Dermis microvascular lymphatic vessel endothelial cell (primary cell): ENCODE results near the gene STON2. TPM values are rescaled to one million over a fixed set of nuclear protein-coding genes. Genes with fewer than 3 reads are reported as not detected.

Experiments
- DNase-seq, 2 donors: peaks; one replicate each; pipeline versions ENCODE4 v3.0.0 to v3.0.0-alpha.2; 2010; ENCODE audit warnings: low read depth in 2 of 2
- total RNA-seq: library from RNA; depleted of rRNA; stranded (reverse); fragments of >200 nt; gene quantifications from 2 replicates; pipeline ENCODE4 v1.2.1, GENCODE V29; 2014

STON2 gene
- total RNA-seq, 1 donor from 2014 or later: 87.4 TPM

DNA sequence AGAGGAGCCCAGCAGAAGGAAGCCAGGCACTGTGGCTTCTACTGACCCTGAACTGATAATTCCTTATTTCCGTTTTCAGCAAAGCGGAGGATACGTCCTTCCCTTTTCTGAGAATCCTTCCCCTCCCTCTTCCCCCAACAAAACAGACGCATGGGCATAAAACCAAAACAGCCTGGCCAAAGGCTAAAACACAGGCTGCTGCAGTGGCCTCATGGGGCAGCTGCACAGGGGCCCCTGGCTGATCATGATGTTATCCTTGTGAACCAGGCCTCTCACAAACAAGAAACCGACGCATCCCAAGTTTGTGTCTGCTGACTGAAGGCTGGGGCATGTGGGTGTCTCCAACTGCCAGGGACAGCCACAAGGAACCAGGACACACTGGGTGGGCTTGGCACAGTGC is 23.4 kb upstream of the STON2 start:
- DNase-seq: no peak

- DNase-seq: no peak
These were observed 18.1 kb upstream of the STON2 start for GRCh38 chr14:81418057-81418790.

DNA sequence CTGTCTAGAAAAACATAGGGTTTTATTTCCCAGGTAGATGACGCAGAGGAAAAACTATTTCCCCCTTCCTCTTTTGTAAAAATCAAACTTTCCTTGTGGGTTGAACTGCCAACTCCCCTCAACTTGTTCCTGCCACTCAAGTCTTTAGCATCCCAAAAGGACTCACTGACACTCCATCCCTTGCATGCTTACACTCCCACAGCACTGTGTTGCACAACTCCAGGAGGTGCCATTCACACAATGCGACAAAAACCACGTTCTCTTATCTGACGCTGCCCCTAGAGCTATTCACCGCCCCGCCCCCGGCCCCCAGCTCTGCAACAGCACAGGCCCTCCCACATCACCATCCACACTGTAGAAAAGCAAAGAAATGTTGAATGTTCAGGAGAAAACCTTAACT is 16.9 kb upstream of the STON2 start:
- DNase-seq: no peak

GRCh38 chr14:81416194-81416952 is 16.2 kb upstream of the STON2 start:
- no peak for DNase-seq

- DNase-seq: no peak
These were observed 15.7 kb upstream of the STON2 start for GRCh38 chr14:81415781-81416180.

- DNase-seq: no peak
These were observed 14.0 kb upstream of the STON2 start for GRCh38 chr14:81414123-81414522.

DNA sequence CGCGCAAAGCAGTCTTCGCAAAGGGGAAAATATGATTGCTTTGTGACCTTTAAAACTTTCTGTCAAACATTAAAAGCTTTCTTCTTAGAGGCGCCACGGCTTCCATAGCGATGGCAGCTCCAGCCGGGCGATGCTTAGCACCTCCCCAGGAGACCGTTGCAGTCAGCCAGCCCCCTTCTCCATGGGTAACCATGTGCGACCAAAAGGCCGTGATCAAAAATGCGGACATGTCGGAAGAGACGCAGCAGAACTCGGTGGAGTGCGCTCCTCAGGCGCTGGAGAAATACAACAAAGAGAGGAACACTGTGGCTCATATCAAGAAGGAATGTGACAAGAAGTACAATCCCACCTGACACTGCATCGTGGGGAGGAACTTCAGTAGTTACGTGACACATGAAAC is 12.7 kb upstream of the STON2 start:
- no peak for DNase-seq

DNA sequence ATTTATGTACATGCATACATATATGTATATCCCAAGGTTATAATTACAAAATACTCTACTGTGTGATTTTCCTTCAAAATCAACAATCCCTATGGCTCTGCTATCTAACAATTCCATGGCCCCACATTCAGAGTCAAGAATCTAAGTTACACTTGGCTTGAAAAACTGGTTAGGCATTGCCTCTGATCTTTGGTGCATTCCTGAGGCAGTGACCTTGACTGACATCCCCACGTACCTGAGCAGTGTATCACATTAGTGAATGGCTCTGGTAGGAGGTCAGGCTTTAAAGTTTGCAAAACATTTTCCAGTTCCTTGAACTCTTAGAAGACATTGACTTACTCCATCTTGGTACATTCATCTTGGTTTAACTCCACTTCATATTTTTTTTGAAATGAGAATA is 8.5 kb upstream of the STON2 start:
- DNase-seq: no peak

DNA sequence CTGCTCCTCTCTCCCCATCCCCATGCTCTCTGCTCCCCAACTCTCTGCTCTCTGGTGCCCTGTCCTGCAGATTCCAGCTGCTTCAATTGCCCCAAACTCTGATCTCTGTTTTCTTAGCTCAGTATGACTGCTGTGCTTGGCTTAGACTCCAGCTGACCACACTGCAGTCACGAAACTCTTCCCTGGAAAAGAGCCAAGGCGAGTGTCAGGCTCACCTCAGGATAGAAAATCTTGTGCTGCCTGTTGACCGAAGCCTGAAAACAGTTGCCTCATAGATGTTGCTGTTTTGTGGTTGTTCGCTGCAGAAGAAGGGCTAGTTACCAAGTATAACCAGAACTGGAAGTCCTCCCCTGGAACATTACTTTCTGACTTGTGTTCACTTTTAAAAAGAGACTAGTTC is 6.7 kb upstream of the STON2 start:
- peak; percentile 56 to 84 for DNase-seq

GRCh38 chr14:81402123-81402495 is 2.0 kb upstream of the STON2 start:
- no peak for DNase-seq

DNA sequence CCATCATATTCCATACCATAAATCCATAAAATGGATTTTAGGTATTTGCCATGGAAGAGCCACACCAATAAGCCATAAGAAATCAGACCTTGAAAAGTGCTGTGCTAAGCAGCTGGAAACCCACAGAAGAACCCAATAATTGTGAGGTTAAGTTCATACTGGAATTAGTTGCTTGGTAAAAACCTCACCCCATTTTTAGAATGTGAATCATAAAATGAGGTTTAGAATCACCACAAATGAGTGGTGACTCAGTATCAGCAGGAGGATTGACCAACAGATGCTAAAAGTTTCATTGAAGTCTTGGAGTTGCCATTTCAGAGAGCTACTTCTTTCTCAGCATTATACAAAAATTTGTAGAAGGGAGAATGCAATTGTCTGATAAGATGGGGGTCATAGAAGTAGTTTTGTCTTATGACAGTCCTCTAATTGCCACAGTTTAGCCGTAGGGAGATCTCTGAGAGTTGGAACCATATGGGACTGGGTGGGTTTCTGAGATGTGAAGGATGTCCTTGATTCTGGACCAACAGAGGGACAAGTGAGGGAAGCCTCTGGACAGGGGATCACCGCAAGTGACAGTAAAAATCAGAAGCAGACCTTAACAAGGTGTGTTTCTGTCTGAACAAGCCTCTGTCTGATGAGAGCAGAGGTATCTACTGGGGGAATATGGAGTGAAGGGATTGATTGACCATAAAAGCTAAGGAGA is 1.4 kb upstream of the STON2 start:
- DNase-seq: no peak

DNA sequence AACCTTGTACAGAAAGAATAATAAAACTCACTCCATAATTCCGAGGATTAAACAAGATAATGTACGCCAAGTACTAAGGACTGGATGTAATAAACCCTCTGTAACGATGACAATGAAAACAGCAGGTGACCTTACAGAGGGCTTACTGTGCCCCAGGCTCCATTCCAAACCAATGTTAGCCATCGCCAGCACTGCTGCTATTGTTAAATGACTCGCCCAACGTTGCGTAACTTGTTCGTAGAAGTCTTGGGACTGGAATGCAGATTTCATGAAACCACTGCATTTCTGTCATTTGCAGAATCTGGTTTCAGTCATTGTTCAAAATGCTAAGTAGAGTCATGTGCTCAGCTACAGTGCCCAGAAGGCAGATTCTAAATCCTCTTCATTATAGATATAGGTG is 728 bp upstream of the STON2 start:
- DNase-seq: peak; percentile 29 to 90

- DNase-seq: no peak
These were observed 1.8 kb downstream of the STON2 start for GRCh38 chr14:81398196-81398891.

GRCh38 chr14:81396113-81396512 is 4.0 kb downstream of the STON2 start:
- no peak for DNase-seq

- no peak for DNase-seq
These were observed 5.4 kb downstream of the STON2 start for GRCh38 chr14:81394739-81395138.

- no peak for DNase-seq
These were observed 7.0 kb downstream of the STON2 start for GRCh38 chr14:81392976-81393643.

DNA sequence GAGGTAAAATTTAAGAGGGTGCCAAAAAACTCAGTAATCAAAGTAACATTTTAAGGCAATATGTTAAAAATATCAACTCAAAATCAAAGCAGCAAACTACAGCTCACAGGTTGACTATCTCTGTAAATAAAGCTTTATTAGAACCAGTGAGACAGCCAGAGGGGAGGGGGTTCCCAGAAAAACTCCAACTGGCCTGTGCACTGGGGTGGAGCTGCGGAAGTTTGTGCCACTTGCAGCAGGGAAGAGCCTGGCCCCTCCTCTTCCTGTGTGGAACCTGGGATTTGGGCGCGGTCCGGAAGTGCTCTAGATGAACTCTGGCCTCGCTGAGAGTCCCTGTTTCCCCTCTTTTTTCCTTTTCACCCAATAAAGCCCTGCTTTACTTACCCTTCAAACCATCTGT is 8.1 kb downstream of the STON2 start:
- DNase-seq: no peak

DNA sequence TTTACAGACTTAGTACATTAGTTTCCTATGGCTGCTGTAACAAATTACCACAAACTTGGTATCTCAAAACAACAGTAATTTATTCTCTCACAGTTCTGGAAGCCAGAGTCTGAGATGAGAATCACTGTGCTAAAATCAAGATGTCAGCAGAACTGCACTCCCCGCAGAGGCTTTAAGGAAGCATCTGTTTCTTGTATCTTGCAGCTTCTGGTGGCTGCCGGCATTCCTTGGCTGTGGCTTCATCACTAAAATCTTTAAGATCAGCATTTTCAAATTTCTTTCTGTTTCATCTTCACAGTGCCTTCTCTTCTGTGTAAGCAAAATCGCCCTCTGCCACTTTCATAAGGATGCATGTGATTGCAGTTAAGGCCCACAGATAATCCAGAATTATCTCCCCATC is 9.4 kb downstream of the STON2 start:
- no peak for DNase-seq

DNA sequence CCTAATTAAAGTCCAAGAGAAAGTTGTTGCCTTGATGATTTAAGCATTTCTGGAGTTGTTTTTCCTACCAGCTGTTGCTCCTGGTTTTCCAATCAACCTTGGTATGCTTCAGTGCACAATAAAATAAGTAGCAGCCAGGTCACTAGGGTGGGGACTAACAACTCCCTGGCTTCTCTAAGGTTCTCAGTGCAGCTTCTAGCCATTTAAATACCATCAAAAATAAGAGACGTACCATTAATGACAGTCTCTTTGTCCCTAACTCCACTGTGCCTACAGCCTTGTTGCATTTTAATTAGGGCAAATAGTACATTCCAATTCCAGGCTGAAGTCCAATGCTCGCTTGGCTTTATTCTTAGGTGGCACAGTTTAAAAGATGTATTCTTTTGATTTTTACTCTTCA is 11.8 kb downstream of the STON2 start:
- no peak for DNase-seq

DNA sequence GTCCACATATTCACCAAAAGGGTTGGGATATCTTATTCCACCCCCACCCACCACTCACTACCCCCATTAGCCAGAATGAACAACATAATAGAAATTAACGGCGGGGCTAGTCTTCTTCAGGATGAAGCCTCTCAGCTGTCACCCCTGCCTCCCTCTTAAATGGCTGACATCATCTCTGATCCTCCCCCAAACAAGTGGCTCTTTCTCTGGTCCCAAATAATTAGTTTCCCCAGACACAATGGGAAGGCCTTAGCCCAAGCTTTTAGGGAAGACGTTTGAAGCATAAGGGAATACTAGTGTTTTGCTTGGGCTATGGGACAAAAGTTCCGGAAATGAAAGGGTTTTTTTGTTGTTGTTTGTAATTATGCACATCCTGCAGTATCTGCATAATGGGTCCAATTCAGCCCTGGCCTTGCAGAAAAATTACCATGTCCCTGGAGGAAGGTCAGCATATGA is 13.8 kb downstream of the STON2 start:
- DNase-seq: no peak

GRCh38 chr14:81385886-81386285 is 14.2 kb downstream of the STON2 start:
- DNase-seq: no peak
